ENCODE measurements around the gene LAMA2. TPM values are rescaled to one million over a fixed set of nuclear protein-coding genes. Genes with fewer than 3 reads are reported as not detected.
A peak's percentile ranks its signal among the peaks of the same experiment; 100 is the strongest.

Gene LAMA2
- total and polyA plus RNA-seq, 2 of the 13 experiments (the other 11 are each of a cell fraction or from before 2014, with no cell fraction given), result 0.11 to 0.28 TPM

DNA sequence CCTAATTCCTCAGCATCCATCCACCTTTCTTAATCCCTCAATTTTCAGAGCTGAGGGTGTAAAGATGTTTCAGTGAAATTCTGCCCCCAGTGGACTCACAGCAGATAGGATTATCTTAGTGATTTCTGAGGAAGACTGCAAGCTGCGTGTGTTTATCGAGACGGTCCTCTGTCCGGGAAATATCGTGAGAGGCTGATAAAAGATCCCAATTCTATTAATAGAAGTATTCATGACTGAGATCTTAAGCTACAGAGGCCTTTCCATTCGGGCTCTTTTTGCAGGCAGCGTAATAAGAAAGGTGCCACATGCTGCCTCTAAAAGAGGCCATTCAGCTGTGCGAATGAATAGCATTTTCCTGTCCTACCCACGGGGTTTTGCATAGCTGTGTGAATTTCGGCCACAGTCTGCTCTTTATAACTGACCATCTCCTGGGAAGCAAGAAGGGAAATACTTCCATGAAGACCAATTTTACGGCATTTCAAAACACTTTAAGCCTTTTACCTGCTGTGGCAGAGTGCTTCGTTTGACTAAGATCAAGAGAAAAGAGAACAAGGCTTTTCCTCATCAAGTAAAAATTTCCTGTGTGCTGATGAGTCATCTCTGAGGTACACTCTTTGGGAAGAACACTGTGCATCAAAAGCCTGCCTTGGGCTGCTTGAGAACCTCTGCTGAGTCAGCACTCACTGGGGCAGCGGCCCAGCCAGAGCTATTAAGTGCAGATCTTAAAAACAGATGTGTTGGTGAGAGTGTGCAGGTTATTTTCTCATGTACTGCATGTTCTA is 618.2 kb downstream of the LAMA2 start (continued):
- TF ChIP-seq, protein P1, sequence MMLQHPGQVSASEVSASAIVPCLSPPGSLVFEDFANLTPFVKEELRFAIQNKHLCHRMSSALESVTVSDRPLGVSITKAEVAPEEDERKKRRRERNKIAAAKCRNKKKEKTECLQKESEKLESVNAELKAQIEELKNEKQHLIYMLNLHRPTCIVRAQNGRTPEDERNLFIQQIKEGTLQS (CRISPR knock-in tag; IDR thresholded peaks at IDR 0.05), result peak; percentile 81
- TF ChIP-seq, protein P2, sequence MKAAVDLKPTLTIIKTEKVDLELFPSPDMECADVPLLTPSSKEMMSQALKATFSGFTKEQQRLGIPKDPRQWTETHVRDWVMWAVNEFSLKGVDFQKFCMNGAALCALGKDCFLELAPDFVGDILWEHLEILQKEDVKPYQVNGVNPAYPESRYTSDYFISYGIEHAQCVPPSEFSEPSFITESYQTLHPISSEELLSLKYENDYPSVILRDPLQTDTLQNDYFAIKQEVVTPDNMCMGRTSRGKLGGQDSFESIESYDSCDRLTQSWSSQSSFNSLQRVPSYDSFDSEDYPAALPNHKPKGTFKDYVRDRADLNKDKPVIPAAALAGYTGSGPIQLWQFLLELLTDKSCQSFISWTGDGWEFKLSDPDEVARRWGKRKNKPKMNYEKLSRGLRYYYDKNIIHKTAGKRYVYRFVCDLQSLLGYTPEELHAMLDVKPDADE (CRISPR knock-in tag; IDR thresholded peaks at IDR 0.05), result no peak
- TF ChIP-seq SOX6 (IDR thresholded peaks at IDR 0.05) (no peak), SOX6 (CRISPR knock-in tag; IDR thresholded peaks at IDR 0.05) (0 out of 2 replicates have a peak, but pooled peaks have one; percentile 15), ELF3 (CRISPR knock-in tag; IDR thresholded peaks at IDR 0.05) (peak; percentile 27; the same call in 1 of the 2 replicates), SP140L (CRISPR knock-in tag; IDR thresholded peaks at IDR 0.05; ENCODE audit: borderline replicate concordance) (no peak), ZNF3 (CRISPR knock-in tag; IDR thresholded peaks at IDR 0.05) (no peak), EEA1 (CRISPR knock-in tag; IDR thresholded peaks at IDR 0.05; ENCODE audit: borderline replicate concordance) (no peak), ZNF703 (CRISPR knock-in tag; IDR thresholded peaks at IDR 0.05; ENCODE audit: borderline replicate concordance) (no peak), PAF1 (CRISPR knock-in tag; IDR thresholded peaks at IDR 0.05) (no peak), DMAP1 (CRISPR knock-in tag; IDR thresholded peaks at IDR 0.05) (peak; percentile 46; the same call in 1 of the 2 replicates), TARDBP (CRISPR knock-in tag; IDR thresholded peaks at IDR 0.05) (no peak), ZKSCAN8 (CRISPR knock-in tag; IDR thresholded peaks at IDR 0.05; ENCODE audit: borderline replicate concordance) (no peak), NR2F1 (CRISPR knock-in tag; IDR thresholded peaks at IDR 0.05) (no peak), SMARCE1 (IDR thresholded peaks at IDR 0.05; ENCODE audit: borderline replicate concordance) (no peak), THYN1 (CRISPR knock-in tag; IDR thresholded peaks at IDR 0.05; ENCODE audit: borderline replicate concordance, low read depth) (no peak), ZNF274 (CRISPR knock-in tag; IDR thresholded peaks at IDR 0.05) (no peak)
- TF ChIP-seq, protein P3, sequence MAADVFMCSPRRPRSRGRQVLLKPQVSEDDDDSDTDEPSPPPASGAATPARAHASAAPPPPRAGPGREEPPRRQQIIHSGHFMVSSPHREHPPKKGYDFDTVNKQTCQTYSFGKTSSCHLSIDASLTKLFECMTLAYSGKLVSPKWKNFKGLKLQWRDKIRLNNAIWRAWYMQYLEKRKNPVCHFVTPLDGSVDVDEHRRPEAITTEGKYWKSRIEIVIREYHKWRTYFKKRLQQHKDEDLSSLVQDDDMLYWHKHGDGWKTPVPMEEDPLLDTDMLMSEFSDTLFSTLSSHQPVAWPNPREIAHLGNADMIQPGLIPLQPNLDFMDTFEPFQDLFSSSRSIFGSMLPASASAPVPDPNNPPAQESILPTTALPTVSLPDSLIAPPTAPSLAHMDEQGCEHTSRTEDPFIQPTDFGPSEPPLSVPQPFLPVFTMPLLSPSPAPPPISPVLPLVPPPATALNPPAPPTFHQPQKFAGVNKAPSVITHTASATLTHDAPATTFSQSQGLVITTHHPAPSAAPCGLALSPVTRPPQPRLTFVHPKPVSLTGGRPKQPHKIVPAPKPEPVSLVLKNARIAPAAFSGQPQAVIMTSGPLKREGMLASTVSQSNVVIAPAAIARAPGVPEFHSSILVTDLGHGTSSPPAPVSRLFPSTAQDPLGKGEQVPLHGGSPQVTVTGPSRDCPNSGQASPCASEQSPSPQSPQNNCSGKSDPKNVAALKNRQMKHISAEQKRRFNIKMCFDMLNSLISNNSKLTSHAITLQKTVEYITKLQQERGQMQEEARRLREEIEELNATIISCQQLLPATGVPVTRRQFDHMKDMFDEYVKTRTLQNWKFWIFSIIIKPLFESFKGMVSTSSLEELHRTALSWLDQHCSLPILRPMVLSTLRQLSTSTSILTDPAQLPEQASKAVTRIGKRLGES (CRISPR knock-in tag; IDR thresholded peaks at IDR 0.05; ENCODE audit: borderline replicate concordance), result no peak
- TF ChIP-seq, protein P4, sequence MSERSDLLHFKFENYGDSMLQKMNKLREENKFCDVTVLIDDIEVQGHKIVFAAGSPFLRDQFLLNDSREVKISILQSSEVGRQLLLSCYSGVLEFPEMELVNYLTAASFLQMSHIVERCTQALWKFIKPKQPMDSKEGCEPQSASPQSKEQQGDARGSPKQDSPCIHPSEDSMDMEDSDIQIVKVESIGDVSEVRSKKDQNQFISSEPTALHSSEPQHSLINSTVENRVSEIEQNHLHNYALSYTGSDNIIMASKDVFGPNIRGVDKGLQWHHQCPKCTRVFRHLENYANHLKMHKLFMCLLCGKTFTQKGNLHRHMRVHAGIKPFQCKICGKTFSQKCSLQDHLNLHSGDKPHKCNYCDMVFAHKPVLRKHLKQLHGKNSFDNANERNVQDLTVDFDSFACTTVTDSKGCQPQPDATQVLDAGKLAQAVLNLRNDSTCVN (CRISPR knock-in tag; IDR thresholded peaks at IDR 0.05; ENCODE audit: borderline replicate concordance), result no peak
- TF ChIP-seq, protein P5, sequence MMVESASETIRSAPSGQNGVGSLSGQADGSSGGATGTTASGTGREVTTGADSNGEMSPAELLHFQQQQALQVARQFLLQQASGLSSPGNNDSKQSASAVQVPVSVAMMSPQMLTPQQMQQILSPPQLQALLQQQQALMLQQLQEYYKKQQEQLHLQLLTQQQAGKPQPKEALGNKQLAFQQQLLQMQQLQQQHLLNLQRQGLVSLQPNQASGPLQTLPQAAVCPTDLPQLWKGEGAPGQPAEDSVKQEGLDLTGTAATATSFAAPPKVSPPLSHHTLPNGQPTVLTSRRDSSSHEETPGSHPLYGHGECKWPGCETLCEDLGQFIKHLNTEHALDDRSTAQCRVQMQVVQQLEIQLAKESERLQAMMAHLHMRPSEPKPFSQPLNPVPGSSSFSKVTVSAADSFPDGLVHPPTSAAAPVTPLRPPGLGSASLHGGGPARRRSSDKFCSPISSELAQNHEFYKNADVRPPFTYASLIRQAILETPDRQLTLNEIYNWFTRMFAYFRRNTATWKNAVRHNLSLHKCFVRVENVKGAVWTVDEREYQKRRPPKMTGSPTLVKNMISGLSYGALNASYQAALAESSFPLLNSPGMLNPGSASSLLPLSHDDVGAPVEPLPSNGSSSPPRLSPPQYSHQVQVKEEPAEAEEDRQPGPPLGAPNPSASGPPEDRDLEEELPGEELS (CRISPR knock-in tag; IDR thresholded peaks at IDR 0.05), result no peak
- TF ChIP-seq, protein P6, sequence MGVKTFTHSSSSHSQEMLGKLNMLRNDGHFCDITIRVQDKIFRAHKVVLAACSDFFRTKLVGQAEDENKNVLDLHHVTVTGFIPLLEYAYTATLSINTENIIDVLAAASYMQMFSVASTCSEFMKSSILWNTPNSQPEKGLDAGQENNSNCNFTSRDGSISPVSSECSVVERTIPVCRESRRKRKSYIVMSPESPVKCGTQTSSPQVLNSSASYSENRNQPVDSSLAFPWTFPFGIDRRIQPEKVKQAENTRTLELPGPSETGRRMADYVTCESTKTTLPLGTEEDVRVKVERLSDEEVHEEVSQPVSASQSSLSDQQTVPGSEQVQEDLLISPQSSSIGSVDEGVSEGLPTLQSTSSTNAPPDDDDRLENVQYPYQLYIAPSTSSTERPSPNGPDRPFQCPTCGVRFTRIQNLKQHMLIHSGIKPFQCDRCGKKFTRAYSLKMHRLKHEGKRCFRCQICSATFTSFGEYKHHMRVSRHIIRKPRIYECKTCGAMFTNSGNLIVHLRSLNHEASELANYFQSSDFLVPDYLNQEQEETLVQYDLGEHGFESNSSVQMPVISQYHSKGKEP (CRISPR knock-in tag; IDR thresholded peaks at IDR 0.05), result no peak

Measured in HepG2 (cell line).